Cardiac muscle cell (in vitro differentiated cells and primary cell): ENCODE measurements around the gene ABCD3. TPM values are rescaled to one million over a fixed set of nuclear protein-coding genes. Genes with fewer than 3 reads are reported as not detected.

Experiments
- DNase-seq, 2 donors: peaks; one replicate each; pipeline versions ENCODE4 v3.0.0 to v3.0.0-alpha.2; 2010 to 2017; ENCODE audit warnings: low read depth in 1 of 2, low spot score in 1 of 2
- H3K27ac ChIP-seq: fragments of 200-600 bp; sonication (generic); 2 replicates; pipeline ENCODE4 v1.5.1; 2016
- H3K27me3 ChIP-seq: fragments of 200-600 bp; sonication (generic); 2 replicates; pipeline ENCODE4 v1.6.0; 2016; ENCODE audit warnings: control low read depth
- H3K36me3 ChIP-seq: fragments of 200-600 bp; sonication (generic); 2 replicates; pipeline ENCODE4 v1.5.1; 2016; ENCODE audit warnings: control low read depth
- H3K4me1 ChIP-seq: fragments of 200-600 bp; sonication (generic); 2 replicates; pipeline ENCODE4 v1.8.1; 2017; ENCODE audit warnings: low read depth, mild to moderate bottlenecking, mixed run types
- H3K4me3 ChIP-seq: fragments of 200-600 bp; sonication (generic); 2 replicates; pipeline ENCODE4 v1.5.1; 2016; ENCODE audit warnings: mild to moderate bottlenecking
- H3K9me3 ChIP-seq: fragments of 200-600 bp; sonication (generic); 2 replicates; pipeline ENCODE4 v1.5.1; 2017; ENCODE audit warnings: low read depth, mild to moderate bottlenecking, control low read depth
- polyA plus RNA-seq: library from polyadenylated mRNA; unstranded; fragments of >200 nt; fragmentation: Nextera tagmentation; extraction: Ambion mirVana; gene quantifications from 2 replicates; pipeline ENCODE4 v1.2.1, GENCODE V29; 2016
- total RNA-seq: library from RNA; depleted of rRNA; stranded (reverse); fragments of >200 nt; gene quantifications from 2 replicates; pipeline ENCODE4 v1.2.3, GENCODE V29; 2016
- TF ChIP-seq, protein P1 (sequence below): IDR thresholded peaks from 2 replicates; pipeline ENCODE4 v1.5.1; 2012; ENCODE audit warnings: low read depth, mild to moderate bottlenecking, low read length

ABCD3 gene
- total and polyA plus RNA-seq, 2 experiments from 2014 or later = 20.7 to 30.6 TPM

DNA sequence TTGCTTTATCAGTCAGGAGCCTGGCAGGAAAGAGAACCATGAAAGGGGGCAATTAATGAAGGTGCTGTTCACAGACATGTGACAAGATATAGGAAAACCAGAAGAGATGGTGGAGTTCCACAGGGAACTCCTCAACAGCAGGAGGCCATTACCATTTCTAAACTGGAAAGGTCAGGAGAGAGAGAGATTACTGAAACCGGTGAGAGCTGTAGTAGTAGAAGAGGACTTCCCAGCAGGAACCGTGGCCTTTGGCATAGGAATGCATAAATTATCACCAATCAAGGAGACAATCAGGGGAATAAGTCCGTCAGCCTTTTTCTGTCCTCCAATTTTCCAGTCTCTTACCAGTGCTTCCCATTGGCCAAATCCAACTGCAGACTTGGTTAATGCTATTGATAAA is 23.0 kb upstream of the ABCD3 start:
- no peaks in the 10 kb centered on the region for H3K36me3 ChIP-seq
- no peaks in the 10 kb centered on the region for H3K27me3 ChIP-seq
- H3K4me1 ChIP-seq = no peaks in the 10 kb centered on the region
- TF ChIP-seq, protein P1, sequence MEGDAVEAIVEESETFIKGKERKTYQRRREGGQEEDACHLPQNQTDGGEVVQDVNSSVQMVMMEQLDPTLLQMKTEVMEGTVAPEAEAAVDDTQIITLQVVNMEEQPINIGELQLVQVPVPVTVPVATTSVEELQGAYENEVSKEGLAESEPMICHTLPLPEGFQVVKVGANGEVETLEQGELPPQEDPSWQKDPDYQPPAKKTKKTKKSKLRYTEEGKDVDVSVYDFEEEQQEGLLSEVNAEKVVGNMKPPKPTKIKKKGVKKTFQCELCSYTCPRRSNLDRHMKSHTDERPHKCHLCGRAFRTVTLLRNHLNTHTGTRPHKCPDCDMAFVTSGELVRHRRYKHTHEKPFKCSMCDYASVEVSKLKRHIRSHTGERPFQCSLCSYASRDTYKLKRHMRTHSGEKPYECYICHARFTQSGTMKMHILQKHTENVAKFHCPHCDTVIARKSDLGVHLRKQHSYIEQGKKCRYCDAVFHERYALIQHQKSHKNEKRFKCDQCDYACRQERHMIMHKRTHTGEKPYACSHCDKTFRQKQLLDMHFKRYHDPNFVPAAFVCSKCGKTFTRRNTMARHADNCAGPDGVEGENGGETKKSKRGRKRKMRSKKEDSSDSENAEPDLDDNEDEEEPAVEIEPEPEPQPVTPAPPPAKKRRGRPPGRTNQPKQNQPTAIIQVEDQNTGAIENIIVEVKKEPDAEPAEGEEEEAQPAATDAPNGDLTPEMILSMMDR = no peak
- DNase-seq = no peak
- H3K9me3 ChIP-seq = no peaks in the 10 kb centered on the region
- H3K4me3 ChIP-seq = no peak overlapping the region
- no peak overlapping the region for H3K27ac ChIP-seq

- H3K27me3 ChIP-seq = no peaks in the 10 kb centered on the region
- no peak overlapping the region for H3K27ac ChIP-seq
- H3K4me1 ChIP-seq = no peaks in the 10 kb centered on the region
- no peak for DNase-seq
- no peaks in the 10 kb centered on the region for H3K9me3 ChIP-seq
- no peak overlapping the region for H3K4me3 ChIP-seq
- no peaks in the 10 kb centered on the region for H3K36me3 ChIP-seq
- TF ChIP-seq, protein P1 = no peak
Observed at GRCh38 chr1:94395748-94396309, 22.4 kb upstream of the ABCD3 start.

DNA sequence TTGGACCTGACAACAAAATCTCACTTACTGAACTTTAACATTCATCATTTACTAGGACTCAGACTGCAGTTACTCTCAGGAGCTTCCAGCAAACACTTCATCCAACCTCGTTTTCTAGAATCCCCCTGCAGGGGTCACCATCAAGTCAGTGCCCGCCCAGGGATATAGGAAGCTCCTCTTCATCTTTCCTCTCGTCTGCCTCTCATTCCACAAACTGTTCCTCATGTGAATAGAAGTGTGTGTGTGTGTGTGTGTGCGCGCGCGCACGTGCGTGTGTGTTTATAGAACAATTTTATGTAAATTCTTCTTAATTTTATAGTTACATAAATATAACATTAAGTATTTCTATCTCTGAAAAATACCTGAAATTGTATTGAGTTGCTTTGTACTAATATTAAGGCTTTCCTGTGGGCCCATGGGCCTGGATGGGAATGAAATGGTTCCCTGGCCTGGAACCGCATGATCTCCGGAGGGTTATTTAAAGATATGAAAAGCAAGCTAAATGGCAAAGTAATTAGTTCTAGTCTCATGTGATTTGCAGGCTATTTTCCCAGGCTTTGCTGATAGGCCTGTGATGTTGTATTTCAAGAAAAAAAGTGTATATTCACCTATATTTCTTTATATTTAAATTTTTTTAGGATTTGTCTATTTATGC is 21.7 kb upstream of the ABCD3 start:
- no peaks in the 10 kb centered on the region for H3K4me1 ChIP-seq
- H3K27ac ChIP-seq = no peak overlapping the region
- TF ChIP-seq, protein P1 = peak; percentile 37
- H3K4me3 ChIP-seq = no peak overlapping the region
- no peaks in the 10 kb centered on the region for H3K27me3 ChIP-seq
- peak; percentile 21 to 44 for DNase-seq
- no peaks in the 10 kb centered on the region for H3K9me3 ChIP-seq
- no peaks in the 10 kb centered on the region for H3K36me3 ChIP-seq

GRCh38 chr1:94398356-94398755 is 19.8 kb upstream of the ABCD3 start:
- no peak overlapping the region for H3K27ac ChIP-seq
- H3K9me3 ChIP-seq = no peaks in the 10 kb centered on the region
- no peaks in the 10 kb centered on the region for H3K36me3 ChIP-seq
- DNase-seq = no peak
- no peak overlapping the region for H3K4me3 ChIP-seq
- H3K27me3 ChIP-seq = no peaks in the 10 kb centered on the region
- TF ChIP-seq, protein P1 = no peak
- no peaks in the 10 kb centered on the region for H3K4me1 ChIP-seq

- no peaks in the 10 kb centered on the region for H3K36me3 ChIP-seq
- H3K9me3 ChIP-seq = no peaks in the 10 kb centered on the region
- H3K27me3 ChIP-seq = no peaks in the 10 kb centered on the region
- DNase-seq = no peak
- no peak overlapping the region for H3K4me3 ChIP-seq
- no peaks in the 10 kb centered on the region for H3K4me1 ChIP-seq
- H3K27ac ChIP-seq = no peak overlapping the region
- TF ChIP-seq, protein P1 = no peak
Observed at GRCh38 chr1:94399453-94399852, 18.7 kb upstream of the ABCD3 start.
